ENCODE results near the gene ZNF385D. TPM values are rescaled to one million over a fixed set of nuclear protein-coding genes. Genes with fewer than 3 reads are reported as not detected.

ZNF385D gene
- total RNA-seq, 2 experiments from 2014 or later, result not detected

GRCh38 chr3:21464746-21465145 is 286.3 kb downstream of the ZNF385D start:
- intact Hi-C loops (cut with micrococcal nuclease), result no loop called here
- Mint-ChIP-seq H3K27ac (no peak overlapping the region), H3K9me3 (peaks cover 5% of the 10 kb centered on the region), H3K36me3 (ENCODE audit: low read depth) (no peaks in the 10 kb centered on the region), H3K4me3 (no peak overlapping the region), H3K27me3 (ENCODE audit: low read depth) (no peaks in the 10 kb centered on the region), H3K4me1 (ENCODE audit: low read depth) (no peaks in the 10 kb centered on the region)
- DNase-seq, result no peak
- CTCF ChIA-PET, result no interaction called here

DNA sequence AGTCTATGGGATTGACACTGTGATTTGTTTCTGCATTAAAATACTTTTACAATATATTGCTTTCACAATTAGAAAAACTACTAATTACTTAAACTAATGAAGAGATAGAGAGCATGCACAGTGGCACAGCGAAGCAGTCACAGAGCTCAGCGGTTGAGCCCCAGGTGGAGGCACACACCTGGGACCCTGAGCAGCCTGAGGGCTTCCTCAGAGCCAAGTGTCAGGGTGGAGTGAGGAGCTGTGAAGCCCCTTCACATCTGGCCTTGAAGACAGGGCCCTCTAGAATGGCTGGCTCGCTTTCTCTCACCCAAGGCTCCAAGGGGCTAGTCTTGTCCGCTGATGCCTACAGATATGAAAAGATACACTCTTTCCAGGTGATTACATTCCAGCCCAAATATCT is 287.7 kb downstream of the ZNF385D start:
- Mint-ChIP-seq H3K27ac (no peak overlapping the region), H3K9me3 (peaks cover 5% of the 10 kb centered on the region), H3K36me3 (ENCODE audit: low read depth) (no peaks in the 10 kb centered on the region), H3K4me1 (ENCODE audit: low read depth) (no peaks in the 10 kb centered on the region), H3K4me3 (no peak overlapping the region), H3K27me3 (ENCODE audit: low read depth) (no peaks in the 10 kb centered on the region)
- no peak for DNase-seq
- CTCF ChIA-PET, result interaction anchor here (0.7 kb wide), 1 partner anchor 724 kb away, joined by 3 read pairs; no protein-coding TSS in a partner anchor
- intact Hi-C loops (cut with micrococcal nuclease), result no loop called here

- CTCF ChIA-PET, result no interaction called here
- no peak for DNase-seq
- Mint-ChIP-seq H3K36me3 (ENCODE audit: low read depth) (no peaks in the 10 kb centered on the region), H3K27me3 (ENCODE audit: low read depth) (no peaks in the 10 kb centered on the region), H3K9me3 (peaks cover 7% of the 10 kb centered on the region), H3K27ac (no peak overlapping the region), H3K4me1 (ENCODE audit: low read depth) (no peaks in the 10 kb centered on the region), H3K4me3 (no peak overlapping the region)
- intact Hi-C loops (cut with micrococcal nuclease), result no loop called here
Observed at GRCh38 chr3:21462141-21462540, 288.9 kb downstream of the ZNF385D start.

GRCh38 chr3:21457084-21457483 is 293.9 kb downstream of the ZNF385D start:
- Mint-ChIP-seq H3K4me1 (ENCODE audit: low read depth) (no peaks in the 10 kb centered on the region), H3K36me3 (ENCODE audit: low read depth) (no peaks in the 10 kb centered on the region), H3K27ac (no peak overlapping the region), H3K9me3 (peaks cover 11% of the 10 kb centered on the region), H3K27me3 (ENCODE audit: low read depth) (no peaks in the 10 kb centered on the region), H3K4me3 (no peak overlapping the region)
- no peak for DNase-seq
- intact Hi-C loops (cut with micrococcal nuclease), result no loop called here
- CTCF ChIA-PET, result no interaction called here

DNA sequence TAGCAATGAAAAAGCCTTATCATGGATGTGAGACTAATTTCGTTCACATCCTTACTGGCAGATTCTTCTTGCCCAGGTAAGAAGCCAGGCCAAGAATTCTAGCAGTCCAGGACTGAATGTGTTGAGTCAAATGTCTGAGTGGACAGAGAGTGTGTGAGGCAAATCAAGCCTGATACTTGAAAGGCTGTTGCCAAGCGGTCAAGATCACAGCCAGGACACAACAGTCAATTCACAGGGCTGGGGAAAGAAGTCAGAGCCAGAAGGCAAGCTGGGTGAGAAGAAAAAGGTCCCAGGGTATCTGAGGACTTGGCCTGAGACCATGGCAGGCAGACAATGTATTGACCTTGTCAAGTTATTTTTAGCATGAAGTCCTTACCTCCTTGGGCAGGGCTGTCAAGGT is 301.3 kb downstream of the ZNF385D start:
- Mint-ChIP-seq H3K36me3 (ENCODE audit: low read depth) (no peaks in the 10 kb centered on the region), H3K27ac (no peak overlapping the region), H3K4me1 (ENCODE audit: low read depth) (no peaks in the 10 kb centered on the region), H3K27me3 (ENCODE audit: low read depth) (no peaks in the 10 kb centered on the region), H3K4me3 (no peak overlapping the region), H3K9me3 (peaks cover 7% of the 10 kb centered on the region)
- CTCF ChIA-PET, result no interaction called here
- intact Hi-C loops (cut with micrococcal nuclease), result no loop called here
- no peak for DNase-seq

DNA sequence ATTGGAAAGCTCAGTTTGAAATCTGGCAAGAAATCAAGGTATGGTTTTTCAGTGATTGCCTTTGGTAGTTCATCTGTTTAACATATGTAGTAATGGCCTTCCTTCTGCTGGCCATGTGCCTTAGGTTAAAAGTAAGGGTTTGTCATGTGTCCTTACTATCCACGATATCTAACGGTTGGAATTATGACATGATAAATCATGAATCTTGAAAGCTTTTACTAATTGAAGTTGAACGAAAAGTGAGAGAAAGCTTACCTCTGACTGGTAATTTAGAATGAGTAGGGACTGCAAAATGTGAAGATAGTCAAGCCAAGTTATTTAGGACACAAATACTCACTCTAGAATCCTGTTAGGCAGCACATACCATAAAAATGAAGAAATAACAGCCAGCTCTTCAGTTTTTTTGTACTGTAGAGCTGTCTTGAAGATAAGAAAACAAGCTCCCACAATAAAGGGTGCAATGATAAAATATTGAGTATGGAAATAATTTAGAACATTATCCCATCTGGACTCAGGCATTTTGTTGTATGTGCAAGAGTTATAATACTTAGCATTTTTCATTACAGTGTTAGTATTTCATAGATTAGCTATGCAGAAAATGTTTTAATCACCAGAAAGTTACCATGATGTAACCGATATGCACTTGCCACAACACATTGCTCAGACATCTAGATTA is 303.4 kb downstream of the ZNF385D start:
- intact Hi-C loops (cut with micrococcal nuclease), result no loop called here
- CTCF ChIA-PET, result no interaction called here

DNA sequence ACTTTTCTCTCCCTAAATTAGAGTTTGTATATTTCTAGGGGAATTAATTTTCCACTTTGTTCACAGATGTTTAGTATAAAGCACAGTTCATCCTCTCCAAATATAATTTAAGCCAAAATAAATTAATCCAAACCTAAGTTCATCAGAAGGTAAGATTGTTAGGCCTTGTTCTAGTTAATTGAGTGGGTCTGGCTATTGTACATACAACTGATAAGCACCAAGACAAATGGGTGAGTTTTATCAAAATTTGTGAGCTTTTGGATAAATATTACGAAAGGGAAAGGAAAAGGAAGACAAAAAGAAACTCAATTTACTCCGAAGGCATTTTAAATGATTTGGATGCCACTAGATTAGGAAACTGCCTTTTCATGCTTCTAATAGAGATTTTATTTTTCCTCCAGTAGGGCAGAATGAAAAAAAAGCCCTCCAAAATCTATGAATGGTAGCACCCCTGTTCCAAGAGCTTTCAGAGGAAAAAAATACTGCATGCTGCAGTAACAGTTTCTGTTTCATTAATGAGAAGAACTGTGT is 304.0 kb downstream of the ZNF385D start:
- H3K27me3 Mint-ChIP-seq (ENCODE audit: low read depth), result no peaks in the 10 kb centered on the region
- H3K4me1 Mint-ChIP-seq (ENCODE audit: low read depth), result no peaks in the 10 kb centered on the region
- peaks cover 4% of the 10 kb centered on the region for H3K9me3 Mint-ChIP-seq
- no peak overlapping the region for H3K27ac Mint-ChIP-seq
- H3K36me3 Mint-ChIP-seq (ENCODE audit: low read depth), result no peaks in the 10 kb centered on the region
- no peak for DNase-seq
- intact Hi-C loops (cut with micrococcal nuclease), result no loop called here
- no peak overlapping the region for H3K4me3 Mint-ChIP-seq
- CTCF ChIA-PET, result no interaction called here

More for the DNA sequence above, 303.4 kb downstream of the ZNF385D start:
- no peak overlapping the region for H3K27ac Mint-ChIP-seq
- H3K36me3 Mint-ChIP-seq (ENCODE audit: low read depth), result no peaks in the 10 kb centered on the region
- no peaks in the 10 kb centered on the region for H3K4me1 Mint-ChIP-seq (ENCODE audit: low read depth)
- H3K27me3 Mint-ChIP-seq (ENCODE audit: low read depth), result no peaks in the 10 kb centered on the region
- H3K4me3 Mint-ChIP-seq, result no peak overlapping the region
- no peak for DNase-seq
- H3K9me3 Mint-ChIP-seq, result peaks cover 4% of the 10 kb centered on the region

GRCh38 chr3:21446027-21446426 is 305.0 kb downstream of the ZNF385D start:
- CTCF ChIA-PET, result no interaction called here
- Mint-ChIP-seq H3K9me3 (peaks cover 4% of the 10 kb centered on the region), H3K4me3 (no peak overlapping the region), H3K27me3 (ENCODE audit: low read depth) (no peaks in the 10 kb centered on the region), H3K27ac (no peak overlapping the region), H3K4me1 (ENCODE audit: low read depth) (no peaks in the 10 kb centered on the region), H3K36me3 (ENCODE audit: low read depth) (no peaks in the 10 kb centered on the region)
- no peak for DNase-seq
- intact Hi-C loops (cut with micrococcal nuclease), result no loop called here

- Mint-ChIP-seq H3K36me3 (ENCODE audit: low read depth) (no peaks in the 10 kb centered on the region), H3K27me3 (ENCODE audit: low read depth) (no peaks in the 10 kb centered on the region), H3K9me3 (peaks cover 4% of the 10 kb centered on the region), H3K27ac (no peak overlapping the region), H3K4me3 (no peak overlapping the region), H3K4me1 (ENCODE audit: low read depth) (no peaks in the 10 kb centered on the region)
- DNase-seq, result no peak
- intact Hi-C loops (cut with micrococcal nuclease), result no loop called here
- CTCF ChIA-PET, result no interaction called here
Observed at GRCh38 chr3:21441821-21442220, 309.2 kb downstream of the ZNF385D start.

DNA sequence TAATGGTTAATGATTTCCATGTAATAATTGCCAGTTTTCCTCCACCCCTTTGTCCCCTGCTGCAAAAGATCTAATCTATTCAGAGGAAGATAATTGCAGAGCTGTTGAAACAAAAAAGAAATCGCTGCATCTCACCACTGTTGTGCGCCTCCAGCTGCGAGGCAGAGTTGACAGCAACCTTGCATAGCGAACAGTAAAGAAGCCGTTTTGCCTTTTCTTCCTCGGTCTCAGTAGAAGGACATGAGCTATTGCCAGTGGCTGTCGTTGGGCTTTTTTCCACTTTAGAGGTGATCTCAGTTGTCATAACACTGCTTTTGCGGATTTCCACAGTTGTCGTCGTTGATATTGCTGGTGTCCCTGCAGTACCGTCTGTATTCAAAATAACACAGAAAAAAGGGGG is 314.2 kb downstream of the ZNF385D start:
- intact Hi-C loops (cut with micrococcal nuclease), result no loop called here
- DNase-seq, result no peak
- CTCF ChIA-PET, result no interaction called here
- peaks cover 3% of the 10 kb centered on the region for H3K9me3 Mint-ChIP-seq
- no peaks in the 10 kb centered on the region for H3K27me3 Mint-ChIP-seq (ENCODE audit: low read depth)
- H3K27ac Mint-ChIP-seq, result no peak overlapping the region
- H3K4me1 Mint-ChIP-seq (ENCODE audit: low read depth), result no peaks in the 10 kb centered on the region
- H3K36me3 Mint-ChIP-seq (ENCODE audit: low read depth), result no peaks in the 10 kb centered on the region
- no peak overlapping the region for H3K4me3 Mint-ChIP-seq

DNA sequence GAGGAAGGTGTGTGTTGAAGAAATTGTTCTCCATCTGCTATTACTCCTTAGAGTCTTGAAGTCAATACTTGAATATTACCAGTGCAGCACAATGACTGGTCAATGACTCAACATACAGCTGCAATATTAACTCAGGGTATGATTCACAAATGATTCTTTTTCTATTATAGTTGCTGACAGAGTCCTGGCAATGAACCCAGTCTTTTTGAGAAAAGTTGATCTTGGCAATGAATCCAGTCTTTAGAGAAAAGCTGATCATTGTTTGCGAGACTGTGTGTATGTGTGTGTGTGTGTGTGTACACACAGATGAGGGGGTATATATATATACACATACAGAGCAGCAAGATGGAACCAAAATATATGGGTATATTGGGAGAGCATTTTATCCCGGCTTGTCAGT is 315.1 kb downstream of the ZNF385D start:
- Mint-ChIP-seq H3K9me3 (peaks cover 3% of the 10 kb centered on the region), H3K4me1 (ENCODE audit: low read depth) (no peaks in the 10 kb centered on the region), H3K27ac (no peak overlapping the region), H3K4me3 (no peak overlapping the region), H3K36me3 (ENCODE audit: low read depth) (no peaks in the 10 kb centered on the region), H3K27me3 (ENCODE audit: low read depth) (no peaks in the 10 kb centered on the region)
- no peak for DNase-seq
- intact Hi-C loops (cut with micrococcal nuclease), result no loop called here
- CTCF ChIA-PET, result no interaction called here

DNA sequence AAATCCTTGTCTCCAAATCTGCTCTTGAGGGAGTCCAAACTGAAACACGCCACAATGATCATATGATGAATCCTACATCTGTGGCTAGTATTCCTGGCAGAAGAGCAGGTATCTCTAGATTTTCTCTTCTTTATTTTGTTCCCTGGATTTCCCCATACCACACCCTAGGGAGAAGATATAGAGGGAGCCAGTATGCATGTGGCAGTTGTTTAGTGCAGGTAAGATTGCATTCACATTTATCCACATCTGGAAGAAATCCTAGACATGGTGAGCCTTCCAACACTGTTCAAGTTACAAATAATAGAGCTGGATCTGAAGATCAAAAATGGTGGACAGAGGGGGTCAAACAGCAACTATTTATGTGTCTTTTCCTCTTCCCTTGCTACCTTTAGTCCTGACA is 316.7 kb downstream of the ZNF385D start:
- Mint-ChIP-seq H3K9me3 (peaks cover 3% of the 10 kb centered on the region), H3K27me3 (ENCODE audit: low read depth) (no peaks in the 10 kb centered on the region), H3K36me3 (ENCODE audit: low read depth) (no peaks in the 10 kb centered on the region), H3K4me3 (no peak overlapping the region), H3K27ac (no peak overlapping the region), H3K4me1 (ENCODE audit: low read depth) (no peaks in the 10 kb centered on the region)
- CTCF ChIA-PET, result interaction anchor here (0.6 kb wide), 1 partner anchor 19 kb away, joined by 3 read pairs; no protein-coding TSS in a partner anchor
- intact Hi-C loops (cut with micrococcal nuclease), result no loop called here
- no peak for DNase-seq

GRCh38 chr3:21433751-21434150 is 317.3 kb downstream of the ZNF385D start:
- Mint-ChIP-seq H3K36me3 (ENCODE audit: low read depth) (no peaks in the 10 kb centered on the region), H3K27ac (no peak overlapping the region), H3K4me3 (no peak overlapping the region), H3K4me1 (ENCODE audit: low read depth) (no peaks in the 10 kb centered on the region), H3K9me3 (peaks cover 3% of the 10 kb centered on the region), H3K27me3 (ENCODE audit: low read depth) (no peaks in the 10 kb centered on the region)
- intact Hi-C loops (cut with micrococcal nuclease), result no loop called here
- CTCF ChIA-PET, result interaction anchor here (0.6 kb wide), 1 partner anchor 19 kb away, joined by 3 read pairs; no protein-coding TSS in a partner anchor
- DNase-seq, result no peak
